GM18858 (cell line): ENCODE results near the gene BPTF.
"Not testable (repeated sequence)": the region's sequence is repeated elsewhere in the genome, so short reads cannot be mapped to it uniquely, and the experiment has no call there.

Experiments used
- ATAC-seq: cut with Tn5 transposase; IDR thresholded peaks from one replicate; pipeline ENCODE4 v1.9.1; 2021; ENCODE audit not compliant: unreplicated experiment

Gene BPTF

DNA sequence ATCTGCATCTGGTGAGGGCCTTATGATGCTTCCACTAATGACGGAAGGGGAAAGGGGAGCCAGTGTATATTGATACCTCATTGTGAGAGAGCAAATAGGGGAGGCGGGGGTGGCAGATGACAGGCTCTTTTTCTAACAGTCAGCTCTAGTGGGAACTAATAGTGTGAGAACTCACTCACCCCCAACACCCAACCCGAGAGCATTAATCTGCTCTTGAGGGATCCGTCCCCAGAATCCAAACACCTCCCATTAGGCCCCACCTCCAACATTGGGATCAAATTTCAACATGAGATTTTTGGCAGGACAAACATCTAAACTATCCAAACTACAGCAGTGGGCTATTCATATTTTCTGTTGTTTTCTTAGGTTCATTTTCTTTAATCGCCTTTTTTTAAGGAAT lies 54.4 kb downstream of the BPTF start:
- ATAC-seq = no peak

DNA sequence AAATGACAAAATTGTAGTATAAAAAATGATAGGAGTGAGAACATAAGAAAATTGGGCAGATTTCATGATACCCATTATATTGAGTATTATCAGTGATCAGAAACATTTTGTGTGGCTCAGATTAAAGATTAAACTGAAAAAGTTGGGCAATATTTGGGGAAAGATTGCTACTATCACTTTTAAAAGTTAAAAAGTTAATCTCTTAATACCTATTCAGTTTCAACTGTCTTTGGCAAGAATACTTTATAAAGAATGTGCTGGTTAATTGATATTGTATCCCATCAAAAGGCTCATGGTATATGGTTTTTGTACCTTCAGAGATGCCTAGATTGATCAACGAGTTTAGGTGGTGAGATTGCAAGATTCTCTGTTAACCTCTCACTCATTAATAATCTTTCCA lies 55.8 kb downstream of the BPTF start:
- ATAC-seq = no peak

DNA sequence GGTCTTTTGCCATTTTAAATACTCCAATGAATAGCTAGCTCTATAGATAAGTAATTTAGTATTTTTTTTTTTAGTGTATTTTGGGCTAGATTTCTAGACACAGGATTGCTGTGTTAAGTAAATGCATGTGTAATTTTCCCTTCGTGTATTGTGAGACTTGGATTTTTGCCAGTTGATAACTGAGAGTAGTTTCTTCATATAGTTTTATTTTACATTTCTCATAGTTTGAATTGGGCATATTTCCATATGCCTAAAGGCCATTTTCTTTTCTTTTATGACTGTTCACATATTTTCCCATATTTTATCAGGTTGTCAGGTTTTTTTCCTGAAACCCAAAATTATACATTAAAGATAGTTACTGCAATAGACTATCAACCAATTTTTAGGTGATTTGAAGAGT lies 59.4 kb downstream of the BPTF start:
- ATAC-seq = no peak

DNA sequence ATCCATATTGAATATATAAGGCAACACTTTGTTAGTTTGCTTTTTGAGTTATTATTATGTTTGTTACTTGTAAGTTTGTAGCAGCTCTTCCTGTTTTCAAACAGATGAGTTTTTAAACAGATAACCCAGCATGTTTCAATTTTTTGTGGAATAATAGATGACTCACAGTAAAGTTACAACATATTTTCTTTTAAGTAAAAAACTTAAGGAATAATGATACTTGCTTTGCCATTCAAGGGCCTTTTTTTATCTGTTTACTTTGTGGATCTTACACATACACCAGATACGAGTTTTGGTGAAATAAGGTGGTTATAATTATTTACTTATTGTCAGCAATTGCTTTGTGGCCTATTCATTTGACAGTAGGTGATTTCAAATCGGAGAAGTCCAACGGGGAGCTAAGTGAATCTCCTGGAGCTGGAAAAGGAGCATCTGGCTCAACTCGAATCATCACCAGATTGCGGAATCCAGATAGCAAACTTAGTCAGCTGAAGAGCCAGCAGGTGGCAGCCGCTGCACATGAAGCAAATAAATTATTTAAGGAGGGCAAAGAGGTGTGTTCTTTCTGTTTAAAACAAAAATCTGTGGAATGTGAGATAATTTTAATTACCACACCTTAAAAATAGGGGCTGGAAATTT lies 66.3 kb downstream of the BPTF start:
- no peak for ATAC-seq

DNA sequence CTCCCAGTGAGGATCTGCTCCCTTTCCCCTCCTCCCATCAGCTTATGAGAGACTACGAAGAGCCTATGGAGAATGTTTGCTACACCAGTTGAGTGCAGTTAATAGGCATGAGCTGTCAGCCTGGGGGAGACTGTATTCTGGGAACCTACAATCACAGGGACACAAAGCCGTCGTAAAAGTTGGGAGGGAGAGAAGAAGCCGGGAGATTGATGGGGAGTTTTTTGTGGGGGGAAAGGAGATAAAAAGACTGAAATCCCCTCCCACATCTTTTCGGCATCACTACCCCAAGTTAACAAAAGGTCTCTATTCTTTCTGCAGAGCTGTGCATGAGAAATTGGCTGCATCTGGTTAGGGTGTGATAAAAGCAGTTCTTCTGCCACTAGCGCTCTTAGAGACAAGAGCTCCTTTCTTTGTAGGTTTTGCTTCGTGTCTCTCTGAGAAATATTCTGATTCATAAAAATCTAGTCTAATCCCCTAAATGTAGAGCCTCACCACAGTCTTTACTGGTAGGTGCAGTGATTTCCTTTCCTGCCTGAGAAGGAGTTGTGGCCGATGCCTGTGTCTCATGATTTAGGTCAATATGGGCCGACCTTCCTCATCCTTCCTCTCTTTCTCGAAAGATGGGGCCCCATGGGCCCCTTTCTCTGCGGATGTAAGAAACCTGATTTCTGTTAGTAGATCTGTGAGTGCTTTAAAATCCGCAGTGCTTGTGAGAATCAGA lies 77.4 kb downstream of the BPTF start:
- no peak for ATAC-seq

DNA sequence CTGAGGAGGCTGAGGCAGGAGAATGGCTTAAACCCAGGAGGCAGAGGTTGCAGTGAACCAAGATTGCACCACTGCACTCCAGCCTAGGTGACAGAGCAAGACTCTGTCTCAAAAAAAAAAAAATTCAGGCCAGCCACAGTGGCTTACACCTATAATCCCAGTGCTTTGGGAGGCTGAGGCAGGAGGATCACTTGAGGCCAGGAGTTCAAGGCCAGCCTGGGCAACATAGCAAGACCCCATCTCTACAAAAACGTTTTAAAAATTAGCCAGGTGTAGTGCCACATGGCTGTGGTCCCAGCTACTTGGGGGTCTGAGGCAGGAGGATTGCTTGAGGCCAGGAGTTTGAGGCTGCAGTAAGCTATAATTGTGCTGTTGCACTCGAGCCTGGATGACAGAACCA lies 80.0 kb downstream of the BPTF start:
- not testable (repeated sequence) for ATAC-seq

DNA sequence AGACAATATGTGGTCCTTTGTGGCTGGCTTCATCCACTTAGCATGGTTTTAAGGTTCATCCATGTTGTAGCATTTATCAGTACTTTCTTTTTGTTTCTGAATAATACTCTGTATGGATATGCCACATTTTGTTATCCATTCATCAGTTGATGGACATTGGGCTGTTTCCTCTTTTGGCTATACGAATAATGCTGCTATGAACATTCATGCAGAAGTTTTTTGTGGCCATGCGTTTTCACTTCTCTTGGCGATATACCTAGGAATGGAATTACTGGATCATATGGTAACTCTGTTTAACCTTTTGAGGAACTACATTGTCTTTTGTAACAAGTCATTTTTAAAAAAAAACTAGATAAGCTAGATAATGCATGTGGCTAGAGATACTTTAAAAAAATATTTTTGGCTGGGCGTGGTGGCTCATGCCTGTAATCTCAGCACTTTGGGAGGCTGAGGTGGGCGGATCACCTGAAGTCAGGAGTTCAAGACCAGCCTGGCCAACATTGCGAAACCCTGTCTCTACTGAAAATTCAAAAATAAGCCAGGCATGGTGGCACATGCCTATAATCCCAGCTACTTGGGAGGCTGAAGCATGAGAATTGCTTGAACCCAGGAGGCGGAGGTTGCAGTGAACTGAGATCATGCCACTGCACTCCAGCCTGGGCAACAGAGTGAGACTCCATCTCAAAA lies 85.0 kb downstream of the BPTF start:
- not testable (repeated sequence) for ATAC-seq

DNA sequence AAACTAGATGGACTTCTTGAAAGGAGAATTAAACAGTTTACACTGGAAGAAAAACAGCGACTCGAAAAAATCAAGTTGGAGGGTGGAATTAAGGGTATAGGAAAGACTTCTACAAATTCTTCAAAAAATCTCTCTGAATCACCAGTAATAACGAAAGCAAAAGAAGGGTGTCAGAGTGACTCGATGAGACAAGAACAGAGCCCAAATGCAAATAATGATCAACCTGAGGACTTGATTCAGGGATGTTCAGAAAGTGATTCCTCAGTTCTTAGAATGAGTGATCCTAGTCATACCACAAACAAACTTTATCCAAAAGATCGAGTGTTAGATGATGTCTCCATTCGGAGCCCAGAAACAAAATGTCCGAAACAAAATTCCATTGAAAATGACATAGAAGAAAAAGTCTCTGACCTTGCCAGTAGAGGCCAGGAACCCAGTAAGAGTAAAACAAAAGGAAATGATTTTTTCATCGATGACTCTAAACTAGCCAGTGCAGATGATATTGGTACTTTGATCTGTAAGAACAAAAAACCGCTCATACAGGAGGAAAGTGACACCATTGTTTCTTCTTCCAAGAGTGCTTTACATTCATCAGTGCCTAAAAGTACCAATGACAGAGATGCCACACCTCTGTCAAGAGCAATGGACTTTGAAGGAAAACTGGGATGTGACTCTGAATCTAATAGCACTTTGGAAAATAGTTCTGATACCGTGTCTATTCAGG lies 85.9 kb downstream of the BPTF start:
- ATAC-seq = no peak

DNA sequence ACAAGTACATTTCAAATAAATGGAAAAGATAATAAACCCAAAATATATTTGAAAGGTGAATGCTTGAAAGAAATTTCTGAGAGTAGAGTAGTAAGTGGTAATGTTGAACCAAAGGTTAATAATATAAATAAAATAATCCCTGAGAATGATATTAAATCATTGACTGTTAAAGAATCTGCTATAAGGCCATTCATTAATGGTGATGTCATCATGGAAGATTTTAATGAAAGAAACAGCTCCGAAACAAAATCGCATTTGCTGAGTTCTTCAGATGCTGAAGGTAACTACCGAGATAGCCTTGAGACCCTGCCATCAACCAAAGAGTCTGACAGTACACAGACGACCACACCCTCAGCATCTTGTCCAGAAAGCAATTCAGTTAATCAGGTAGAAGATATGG lies 86.8 kb downstream of the BPTF start:
- ATAC-seq = no peak

DNA sequence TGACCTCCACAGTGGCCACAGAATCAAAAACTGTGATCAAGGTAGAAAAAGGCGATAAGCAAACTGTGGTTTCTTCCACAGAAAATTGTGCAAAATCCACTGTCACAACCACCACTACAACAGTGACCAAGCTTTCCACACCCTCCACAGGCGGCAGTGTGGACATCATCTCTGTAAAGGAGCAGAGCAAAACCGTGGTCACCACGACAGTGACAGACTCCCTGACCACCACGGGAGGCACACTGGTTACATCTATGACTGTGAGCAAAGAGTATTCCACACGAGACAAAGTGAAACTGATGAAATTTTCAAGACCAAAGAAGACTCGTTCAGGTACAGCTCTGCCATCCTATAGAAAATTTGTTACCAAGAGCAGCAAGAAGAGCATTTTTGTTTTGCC lies 87.4 kb downstream of the BPTF start:
- no peak for ATAC-seq

DNA sequence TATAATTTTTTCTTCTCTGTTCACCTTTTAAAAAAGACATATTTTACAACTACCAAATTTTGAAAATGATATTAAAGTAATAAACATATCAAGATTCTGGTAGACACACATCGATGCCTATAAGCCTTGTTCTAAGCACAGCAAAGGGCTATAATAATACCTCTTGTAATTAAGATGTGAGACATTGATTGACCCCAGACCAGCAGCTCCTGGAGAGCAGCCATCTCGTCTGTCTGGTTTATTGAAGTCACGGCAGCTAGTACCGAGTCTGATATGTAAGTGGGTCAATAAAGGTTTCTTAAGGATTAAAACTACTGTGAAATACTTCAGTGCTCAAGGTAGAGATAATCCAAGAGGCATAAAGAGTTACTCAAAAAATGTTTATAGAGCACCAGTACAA lies 94.9 kb downstream of the BPTF start:
- no peak for ATAC-seq

DNA sequence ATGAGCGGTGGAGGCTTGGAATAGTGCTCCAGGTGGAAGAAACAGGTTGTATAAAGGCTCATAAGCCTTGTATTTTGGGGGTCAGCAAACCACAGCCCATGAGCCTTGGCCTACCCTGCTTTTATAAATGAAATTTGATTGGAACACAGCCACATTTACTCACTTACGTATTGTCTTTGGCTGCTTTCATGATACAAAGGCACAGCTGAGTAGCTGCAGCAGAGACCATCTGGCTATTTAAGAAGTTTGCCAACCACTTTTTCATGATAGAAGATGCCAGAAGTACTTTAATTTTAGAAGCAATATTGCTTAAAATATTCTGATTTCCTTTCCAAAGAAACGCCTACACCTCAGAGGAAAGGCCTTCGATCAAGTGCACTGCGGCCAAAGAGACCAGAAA lies 97.2 kb downstream of the BPTF start:
- no peak for ATAC-seq

DNA sequence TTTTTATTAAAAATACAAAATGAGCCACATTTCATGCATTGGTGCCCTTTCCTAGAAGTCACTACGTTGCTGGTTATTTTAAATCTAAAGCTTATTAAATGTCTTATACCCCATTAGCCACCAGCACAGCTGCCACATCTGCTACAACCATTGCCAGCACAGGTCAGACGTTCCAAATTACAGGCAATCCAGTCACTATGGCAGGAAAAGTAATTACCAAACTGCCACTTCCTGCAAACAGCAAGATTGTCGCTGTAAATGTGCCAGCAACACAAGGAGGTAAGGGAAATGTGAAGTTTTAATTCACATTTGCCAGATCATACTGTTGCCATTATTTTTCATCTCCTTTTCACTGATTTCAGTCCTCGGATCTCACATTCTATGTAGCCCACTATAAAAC lies 103.5 kb downstream of the BPTF start:
- ATAC-seq = not testable (repeated sequence)

DNA sequence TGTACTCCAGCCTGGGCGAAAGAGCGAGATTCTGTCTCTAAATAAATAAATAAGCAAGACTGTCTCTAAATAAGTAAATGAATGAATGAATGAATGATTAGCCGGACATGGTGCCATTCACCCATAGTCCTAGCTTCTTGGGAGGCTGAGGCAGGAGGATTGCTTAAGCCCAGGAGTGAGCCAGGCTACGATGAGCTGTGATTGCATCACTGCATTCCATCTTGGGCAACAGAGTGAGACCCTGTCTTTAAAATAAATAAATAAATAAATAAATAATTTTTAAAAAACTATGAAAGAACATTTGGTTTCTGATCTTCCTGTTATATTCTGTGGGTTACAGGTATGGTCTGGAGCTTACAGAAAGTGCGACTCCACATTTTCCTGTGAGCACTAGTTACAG lies 105.9 kb downstream of the BPTF start:
- no peak for ATAC-seq

DNA sequence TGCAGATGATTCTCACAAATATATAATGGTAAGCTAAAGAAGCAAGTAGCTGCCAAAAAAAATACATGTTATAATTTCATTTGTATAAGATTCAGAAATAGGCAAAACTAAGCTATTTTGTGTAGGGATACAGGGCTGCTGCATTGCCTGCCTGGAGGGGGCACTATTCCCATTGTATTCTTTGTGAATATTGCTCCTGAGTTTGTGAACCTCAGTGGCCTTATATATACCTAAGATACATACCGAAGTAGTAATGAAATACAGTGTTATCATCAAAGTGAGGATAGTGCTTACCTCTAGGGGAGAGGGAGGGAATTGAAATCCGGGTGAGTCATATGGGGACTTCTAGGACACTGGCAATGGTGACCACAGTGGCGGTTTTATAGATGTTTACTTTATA lies 117.5 kb downstream of the BPTF start:
- ATAC-seq = no peak

DNA sequence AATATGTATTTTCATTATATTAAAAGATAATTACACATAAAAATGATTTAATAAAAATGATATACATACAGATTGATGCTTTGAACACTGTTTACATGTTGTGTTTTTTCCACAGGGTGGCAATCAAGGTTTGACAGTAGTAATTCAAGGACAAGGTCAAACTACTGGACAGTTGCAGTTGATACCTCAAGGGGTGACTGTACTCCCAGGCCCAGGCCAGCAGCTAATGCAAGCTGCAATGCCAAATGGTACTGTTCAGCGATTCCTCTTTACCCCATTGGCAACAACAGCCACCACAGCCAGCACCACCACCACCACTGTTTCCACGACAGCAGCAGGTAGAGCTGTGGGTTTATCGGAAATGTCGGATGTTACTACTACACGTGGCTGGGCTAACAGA lies 118.7 kb downstream of the BPTF start:
- ATAC-seq = no peak

DNA sequence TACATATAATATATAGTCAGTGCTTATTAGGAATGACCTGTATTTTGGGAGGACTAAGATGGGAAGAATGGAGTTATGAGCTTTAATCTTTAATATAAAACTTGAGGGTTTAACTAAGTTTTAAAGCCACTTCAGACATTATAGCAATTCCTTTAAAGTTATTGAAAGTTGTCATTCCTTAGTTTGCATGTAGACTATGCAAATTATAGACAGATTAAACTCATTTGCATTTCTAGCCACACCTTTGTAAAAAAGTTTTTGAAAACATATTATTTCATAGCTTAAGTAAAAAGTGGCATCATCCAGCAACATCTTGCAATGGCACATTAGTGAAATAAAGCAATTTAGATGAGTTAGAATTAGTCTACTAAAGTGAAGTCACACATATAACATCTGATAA lies 121.2 kb downstream of the BPTF start:
- no peak for ATAC-seq

DNA sequence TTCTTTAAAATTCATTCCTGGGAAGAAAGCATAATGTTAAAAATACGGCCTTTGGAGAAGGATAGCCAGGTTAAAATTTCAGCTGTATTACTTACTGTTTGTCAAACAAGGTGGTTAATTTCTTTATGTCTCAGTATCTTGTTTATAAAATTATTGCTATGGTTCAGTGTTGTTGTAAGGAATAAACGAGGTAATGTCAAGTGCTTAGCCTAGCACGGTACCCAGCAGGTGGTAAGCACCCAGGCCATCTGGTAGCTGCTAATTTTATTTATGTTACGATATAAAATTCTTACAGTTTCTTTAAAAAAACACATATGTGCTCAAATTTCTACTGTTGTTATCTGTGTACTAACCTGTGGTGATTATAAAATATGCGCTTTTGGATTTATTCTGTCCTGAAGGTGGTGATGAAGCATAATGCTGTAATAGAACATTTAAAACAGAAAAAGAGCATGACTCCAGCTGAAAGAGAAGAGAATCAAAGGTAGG lies 122.1 kb downstream of the BPTF start:
- no peak for ATAC-seq

DNA sequence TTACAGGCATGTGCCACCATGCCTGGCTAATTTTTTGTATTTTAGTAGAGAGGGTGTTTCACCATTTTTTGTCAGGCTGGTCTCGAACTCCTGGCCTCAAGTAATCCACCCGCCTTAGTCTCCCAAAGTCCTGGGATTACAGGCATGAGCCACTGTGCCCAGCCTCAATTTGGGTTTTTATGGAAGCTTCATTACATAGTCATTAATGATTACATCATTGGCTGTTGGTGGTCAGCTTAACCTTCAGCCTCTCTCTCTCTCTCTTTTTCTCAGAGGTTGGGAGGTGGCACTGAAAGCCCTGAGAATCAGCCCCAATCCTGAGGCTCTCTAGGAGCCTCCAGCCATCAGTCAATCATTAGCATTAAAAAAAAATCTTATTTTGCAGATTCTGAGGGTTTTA lies 125.6 kb downstream of the BPTF start:
- ATAC-seq = no peak

DNA sequence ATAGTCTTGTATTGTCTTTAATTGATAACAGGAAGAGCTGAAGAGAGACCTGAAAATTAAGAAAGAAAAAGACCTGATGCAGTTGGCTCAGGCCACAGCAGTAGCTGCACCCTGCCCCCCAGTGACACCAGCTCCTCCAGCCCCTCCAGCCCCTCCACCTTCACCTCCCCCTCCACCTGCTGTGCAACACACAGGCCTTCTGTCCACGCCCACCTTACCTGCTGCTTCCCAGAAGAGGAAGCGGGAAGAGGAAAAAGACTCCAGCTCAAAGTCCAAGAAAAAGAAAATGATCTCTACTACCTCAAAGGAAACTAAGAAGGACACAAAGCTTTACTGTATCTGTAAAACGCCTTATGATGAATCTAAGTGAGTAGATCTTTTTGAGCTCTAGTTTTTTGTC lies 134.2 kb downstream of the BPTF start:
- no peak for ATAC-seq

DNA sequence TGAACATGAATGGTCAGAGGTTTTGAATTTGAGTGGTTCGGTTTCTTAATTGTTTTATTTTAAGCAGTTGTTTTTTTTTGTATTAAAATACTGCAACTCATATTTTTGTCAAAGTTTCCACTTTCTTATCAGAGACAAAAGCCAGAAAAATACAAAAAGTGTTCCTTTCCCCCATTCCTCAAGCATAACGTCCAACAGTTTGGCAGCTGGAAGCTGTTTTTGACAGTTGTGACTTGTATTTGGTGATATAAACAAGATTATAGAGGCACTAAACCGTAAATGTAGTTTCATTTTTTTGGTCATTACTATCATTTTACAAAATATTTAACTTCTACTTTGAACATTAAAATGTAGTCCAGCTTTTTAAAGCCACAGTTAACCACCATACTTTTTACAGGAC lies 135.0 kb downstream of the BPTF start:
- ATAC-seq = not testable (repeated sequence)

DNA sequence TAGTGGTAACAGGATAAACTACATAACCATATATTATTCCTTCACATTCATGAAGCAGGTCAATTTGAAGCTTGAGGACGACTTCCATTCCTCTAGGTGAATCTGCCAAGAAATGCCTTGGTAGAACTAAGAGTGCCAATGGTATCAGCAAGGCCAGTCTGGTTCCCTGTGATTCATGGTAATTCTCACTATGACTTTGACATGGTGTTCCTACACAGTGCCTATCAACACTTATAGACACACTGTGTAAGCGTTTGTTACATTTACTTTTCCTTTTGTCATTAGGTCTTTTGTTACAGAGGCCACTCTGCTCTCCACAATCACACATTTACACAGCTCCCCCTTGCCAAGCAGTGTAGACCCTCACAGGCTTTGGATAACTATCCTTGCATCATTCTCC lies 136.9 kb downstream of the BPTF start:
- ATAC-seq = not testable (repeated sequence)
